Hematopoietic multipotent progenitor cell treated with erythropoietin and hydrocortisone succinate and interleukin-3 and kit ligand, for 17 days (in vitro differentiated cells): ENCODE data around the gene C2orf68.
"Not testable (repeated sequence)": the region's sequence is repeated elsewhere in the genome, so short reads cannot be mapped to it uniquely, and the experiment has no call there.

Experiments
- DNase-seq: peaks from one replicate; pipeline ENCODE4 v3.0.0-alpha.2; 2015; ENCODE audit warnings: low spot score

C2orf68 gene

GRCh38 chr2:85628658-85629057 is 16.8 kb upstream of the C2orf68 start:
- DNase-seq: no peak

- DNase-seq: no peak
Measured at GRCh38 chr2:85623991-85624390, 12.1 kb upstream of the C2orf68 start.

GRCh38 chr2:85621338-85621737 is 9.5 kb upstream of the C2orf68 start:
- no peak for DNase-seq

GRCh38 chr2:85619617-85620016 is 7.8 kb upstream of the C2orf68 start:
- no peak for DNase-seq

GRCh38 chr2:85617723-85618122 is 5.9 kb upstream of the C2orf68 start:
- not testable (repeated sequence) for DNase-seq

- DNase-seq: no peak
Measured at GRCh38 chr2:85615413-85615728, 3.5 kb upstream of the C2orf68 start.

- not testable (repeated sequence) for DNase-seq
Measured at GRCh38 chr2:85614757-85615156, 2.9 kb upstream of the C2orf68 start.

GRCh38 chr2:85613717-85614515 is 2.0 kb upstream of the C2orf68 start:
- no peak for DNase-seq

GRCh38 chr2:85611217-85611704 is 605 bp downstream of the C2orf68 start:
- no peak for DNase-seq

GRCh38 chr2:85607268-85608215 is 4.3 kb downstream of the C2orf68 start:
- DNase-seq: no peak

- no peak for DNase-seq
Measured at GRCh38 chr2:85606116-85606455, 5.8 kb downstream of the C2orf68 start.

- DNase-seq: no peak
Measured at GRCh38 chr2:85605406-85606115, 6.3 kb downstream of the C2orf68 start.

GRCh38 chr2:85604568-85605339 is 7.1 kb downstream of the C2orf68 start:
- DNase-seq: no peak

GRCh38 chr2:85604133-85604444 is 7.8 kb downstream of the C2orf68 start:
- not testable (repeated sequence) for DNase-seq

- DNase-seq: peak; percentile 40
Measured at GRCh38 chr2:85602476-85603234, 9.2 kb downstream of the C2orf68 start, which contains the start of gene TMEM150A. Gene TMEM150A, minus strand, starts transcription at chr2:85602698. Its CDS starts 750 bp downstream, at chr2:85601948.

- DNase-seq: no peak
Measured at GRCh38 chr2:85601771-85602475, 9.9 kb downstream of the C2orf68 start.

GRCh38 chr2:85600951-85601770 is 10.7 kb downstream of the C2orf68 start:
- DNase-seq: no peak

GRCh38 chr2:85600235-85600575 is 11.7 kb downstream of the C2orf68 start:
- no peak for DNase-seq

GRCh38 chr2:85599468-85600234 is 12.2 kb downstream of the C2orf68 start:
- DNase-seq: no peak
